Parathyroid adenoma (tissue), 2 donors: ENCODE data around the gene SLC22A4.

ENCODE experiments used
- H2AFZ ChIP-seq: fragments of 300-600 bp; sonication (generic); one replicate; pipeline ENCODE4 v1.7.0; 2017; ENCODE audit warnings: antibody characterized with exemption, mild to moderate bottlenecking
- H3K27ac ChIP-seq: fragments of 300-600 bp; sonication (generic); one replicate; pipeline ENCODE4 v1.7.0; 2017
- H3K27me3 ChIP-seq: fragments of 300-600 bp; sonication (generic); one replicate; pipeline ENCODE4 v1.7.0; 2017; ENCODE audit warnings: low read length; ENCODE audit not compliant: control insufficient read depth, insufficient read depth
- H3K36me3 ChIP-seq: fragments of 300-600 bp; sonication (generic); one replicate; pipeline ENCODE4 v1.7.0; 2017; ENCODE audit warnings: low read length; ENCODE audit not compliant: control insufficient read depth, insufficient read depth
- H3K4me1 ChIP-seq: fragments of 300-600 bp; sonication (generic); one replicate; pipeline ENCODE4 v1.7.0; 2017; ENCODE audit warnings: control low read depth
- H3K4me2 ChIP-seq: fragments of 300-600 bp; sonication (generic); one replicate; pipeline ENCODE4 v1.7.0; 2017; ENCODE audit warnings: low read length
- H3K4me3 ChIP-seq: fragments of 300-600 bp; sonication (generic); one replicate; pipeline ENCODE4 v1.7.0; 2017; ENCODE audit warnings: low read depth, low read length
- H3K79me2 ChIP-seq: fragments of 300-600 bp; sonication (generic); one replicate; pipeline ENCODE4 v1.7.0; 2017; ENCODE audit warnings: control low read depth
- H3K9ac ChIP-seq: fragments of 300-600 bp; sonication (generic); one replicate; pipeline ENCODE4 v1.7.0; 2017; ENCODE audit warnings: mild to moderate bottlenecking
- H3K9me3 ChIP-seq: fragments of 300-600 bp; sonication (generic); one replicate; pipeline ENCODE4 v1.7.0; 2017; ENCODE audit warnings: low read length; ENCODE audit not compliant: control insufficient read depth
- CTCF ChIP-seq: fragments of 300-600 bp; sonication (generic); IDR thresholded peaks from one replicate; pipeline ENCODE4 v1.7.0; 2017; ENCODE audit warnings: antibody characterized with exemption, mild to moderate bottlenecking
- donor health status: primary hyperparathyroidism.

Gene SLC22A4

GRCh38 chr5:132372542-132372941 lies 78.3 kb downstream of the SLC22A4 start:
- H2AFZ ChIP-seq = no peak overlapping the region
- no peaks in the 10 kb centered on the region for H3K27me3 ChIP-seq
- H3K27ac ChIP-seq = peak overlapping the region; percentile 89
- no peak for TF ChIP-seq CTCF
- peak overlapping the region; percentile 90 for H3K4me3 ChIP-seq
- H3K4me2 ChIP-seq = peak overlapping the region; percentile 96
- H3K4me1 ChIP-seq = peaks cover 35% of the 10 kb centered on the region
- no peaks in the 10 kb centered on the region for H3K36me3 ChIP-seq
- H3K9me3 ChIP-seq = no peaks in the 10 kb centered on the region
- peaks cover 36% of the 10 kb centered on the region for H3K79me2 ChIP-seq
- no peak overlapping the region for H3K9ac ChIP-seq

- Histone ChIP-seq H3K9ac (no peak overlapping the region), H3K4me3 (no peak overlapping the region)
These were observed 81.8 kb downstream of the SLC22A4 start for GRCh38 chr5:132375957-132376356.

GRCh38 chr5:132376694-132377641 lies 82.8 kb downstream of the SLC22A4 start:
- Histone ChIP-seq H3K4me1 (peaks cover 40% of the 10 kb centered on the region), H3K27ac (no peak overlapping the region), H2AFZ (no peak overlapping the region), H3K9me3 (no peaks in the 10 kb centered on the region), H3K9ac (no peak overlapping the region), H3K36me3 (no peaks in the 10 kb centered on the region), H3K4me3 (no peak overlapping the region), H3K4me2 (no peak overlapping the region), H3K79me2 (peaks cover 48% of the 10 kb centered on the region), H3K27me3 (no peaks in the 10 kb centered on the region)
- TF ChIP-seq CTCF = no peak

More at GRCh38 chr5:132375957-132376356, 81.8 kb downstream of the SLC22A4 start:
- H3K4me1 ChIP-seq = peaks cover 50% of the 10 kb centered on the region
- no peaks in the 10 kb centered on the region for H3K36me3 ChIP-seq
- no peaks in the 10 kb centered on the region for H3K9me3 ChIP-seq
- no peaks in the 10 kb centered on the region for H3K27me3 ChIP-seq
- no peak overlapping the region for H3K27ac ChIP-seq
- no peak overlapping the region for H2AFZ ChIP-seq
- no peak overlapping the region for H3K4me2 ChIP-seq
- TF ChIP-seq CTCF = no peak
- peaks cover 48% of the 10 kb centered on the region for H3K79me2 ChIP-seq

GRCh38 chr5:132377738-132378137 lies 83.5 kb downstream of the SLC22A4 start:
- Histone ChIP-seq H3K27me3 (no peaks in the 10 kb centered on the region), H3K79me2 (peaks cover 51% of the 10 kb centered on the region), H3K4me2 (no peak overlapping the region), H3K27ac (no peak overlapping the region), H3K9ac (no peak overlapping the region), H2AFZ (no peak overlapping the region), H3K4me3 (no peak overlapping the region), H3K9me3 (no peaks in the 10 kb centered on the region), H3K4me1 (peaks cover 37% of the 10 kb centered on the region), H3K36me3 (no peaks in the 10 kb centered on the region)
- no peak for TF ChIP-seq CTCF
